Tibial nerve (tissue), 4 donors: ENCODE data around the gene CCDC183.

Experiments used
- CTCF ChIP-seq, 5 experiments: fragments of 200-600 bp in 3 of 5; fragments of 450-650 bp in 2 of 5; sonication (generic) in 3 of 5; IDR thresholded peaks; one replicate each; pipeline ENCODE4 v1.5.1; 2016 to 2019; ENCODE audit warnings: antibody characterized with exemption in 5 of 5, mild to moderate bottlenecking in 3 of 5, moderate library complexity in 2 of 5
- EP300 ChIP-seq, 2 donors: sonication (generic); formaldehyde crosslinking; IDR thresholded peaks; one replicate each; pipeline ENCODE4 v1.6.1; 2017; ENCODE audit warnings: antibody characterized with exemption in 2 of 2, mild to moderate bottlenecking in 1 of 2
- POLR2A ChIP-seq, 2 donors: fragments of 450-650 bp; IDR thresholded peaks; one replicate each; pipeline ENCODE4 v1.6.1; 2017; ENCODE audit warnings: antibody characterized with exemption in 2 of 2, mild to moderate bottlenecking in 2 of 2, moderate library complexity in 2 of 2

DNA sequence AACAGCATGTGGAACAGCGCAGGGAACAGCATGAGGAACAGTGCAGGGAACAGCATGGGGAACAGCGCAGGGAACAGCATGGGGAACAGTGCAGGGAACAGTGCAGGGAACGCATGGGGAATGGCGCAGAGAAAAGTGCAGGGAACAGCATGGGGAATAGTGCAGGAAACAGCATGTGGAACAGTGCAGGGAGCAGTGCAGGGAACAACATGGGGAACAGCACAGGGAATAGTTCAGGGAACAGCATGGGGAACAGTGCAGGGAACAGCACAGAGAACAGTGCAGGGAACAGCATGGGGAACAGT is 40.1 kb upstream of the CCDC183 start:
- no peak for TF ChIP-seq CTCF (IDR thresholded peaks at IDR 0.05)
- TF ChIP-seq EP300 (IDR thresholded peaks at IDR 0.05), result no peak
- no peak for TF ChIP-seq POLR2A (IDR thresholded peaks at IDR 0.05)
